AG10803 (cell line): ENCODE results near the gene SLC17A5.

Experiments used
- DNase-seq: peaks from one replicate; pipeline ENCODE4 v3.0.0; 2010; ENCODE audit warnings: low read depth
- H3K4me3 ChIP-seq: 2 replicates; pipeline ENCODE4 v1.5.1; 2011; ENCODE audit warnings: mild to moderate bottlenecking, low read length, control low read depth
- TF ChIP-seq, protein P1 (sequence below): conservative IDR thresholded peaks from 2 replicates; pipeline ENCODE4 v1.5.1; 2011; ENCODE audit warnings: mild to moderate bottlenecking, low read length, control low read depth, inconsistent platforms

SLC17A5 gene

DNA sequence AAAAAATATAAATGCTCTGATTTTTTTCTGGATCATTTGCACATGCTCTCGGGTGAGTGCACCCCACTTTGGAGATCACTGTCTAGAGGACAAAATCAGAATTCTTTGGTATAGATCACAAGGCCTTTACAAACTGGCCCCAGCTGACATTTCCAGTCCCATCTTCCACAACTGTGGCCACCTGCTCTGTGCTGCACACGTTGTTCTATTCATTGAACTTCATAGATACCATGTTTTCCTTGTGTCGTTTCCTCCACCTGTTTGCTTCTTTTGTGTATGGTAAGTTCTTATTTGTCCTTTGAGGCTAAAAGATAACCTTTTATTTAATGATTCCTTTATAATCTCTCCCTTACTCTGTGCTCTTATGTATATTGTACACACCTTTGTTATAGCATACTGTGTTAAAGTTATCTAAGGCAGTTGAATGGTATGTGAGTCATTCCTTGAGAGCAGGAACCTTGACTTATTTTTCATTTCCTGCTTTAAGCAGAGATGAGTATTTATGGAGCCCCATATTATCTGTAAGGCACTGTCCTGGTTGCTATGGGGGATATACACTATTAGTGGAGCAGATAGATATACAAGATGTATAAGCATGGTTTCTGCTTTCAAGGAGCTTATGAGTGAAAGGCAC, 12.0 kb upstream of the SLC17A5 start:
- no peak for DNase-seq
- TF ChIP-seq, protein P1, sequence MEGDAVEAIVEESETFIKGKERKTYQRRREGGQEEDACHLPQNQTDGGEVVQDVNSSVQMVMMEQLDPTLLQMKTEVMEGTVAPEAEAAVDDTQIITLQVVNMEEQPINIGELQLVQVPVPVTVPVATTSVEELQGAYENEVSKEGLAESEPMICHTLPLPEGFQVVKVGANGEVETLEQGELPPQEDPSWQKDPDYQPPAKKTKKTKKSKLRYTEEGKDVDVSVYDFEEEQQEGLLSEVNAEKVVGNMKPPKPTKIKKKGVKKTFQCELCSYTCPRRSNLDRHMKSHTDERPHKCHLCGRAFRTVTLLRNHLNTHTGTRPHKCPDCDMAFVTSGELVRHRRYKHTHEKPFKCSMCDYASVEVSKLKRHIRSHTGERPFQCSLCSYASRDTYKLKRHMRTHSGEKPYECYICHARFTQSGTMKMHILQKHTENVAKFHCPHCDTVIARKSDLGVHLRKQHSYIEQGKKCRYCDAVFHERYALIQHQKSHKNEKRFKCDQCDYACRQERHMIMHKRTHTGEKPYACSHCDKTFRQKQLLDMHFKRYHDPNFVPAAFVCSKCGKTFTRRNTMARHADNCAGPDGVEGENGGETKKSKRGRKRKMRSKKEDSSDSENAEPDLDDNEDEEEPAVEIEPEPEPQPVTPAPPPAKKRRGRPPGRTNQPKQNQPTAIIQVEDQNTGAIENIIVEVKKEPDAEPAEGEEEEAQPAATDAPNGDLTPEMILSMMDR, result no peak
- H3K4me3 ChIP-seq, result no peak overlapping the region

DNA sequence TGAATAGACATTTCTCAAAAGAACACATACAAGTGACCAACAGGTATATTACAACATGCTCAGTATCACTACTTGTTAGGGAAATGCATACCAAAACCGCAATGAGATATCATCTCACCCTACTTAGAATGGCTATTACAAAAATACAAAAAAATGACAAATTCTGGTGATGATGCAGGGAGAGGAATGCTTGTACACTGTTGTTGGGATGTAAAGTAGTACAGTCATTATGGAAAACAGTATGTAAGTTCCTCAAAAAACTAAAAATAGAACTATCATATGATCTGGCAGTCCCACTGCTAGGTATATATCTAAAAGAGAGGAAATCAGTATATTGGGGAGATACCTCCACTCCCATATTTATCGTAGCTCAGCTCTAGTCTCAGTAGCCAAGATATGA, 10.9 kb upstream of the SLC17A5 start:
- DNase-seq, result no peak

DNA sequence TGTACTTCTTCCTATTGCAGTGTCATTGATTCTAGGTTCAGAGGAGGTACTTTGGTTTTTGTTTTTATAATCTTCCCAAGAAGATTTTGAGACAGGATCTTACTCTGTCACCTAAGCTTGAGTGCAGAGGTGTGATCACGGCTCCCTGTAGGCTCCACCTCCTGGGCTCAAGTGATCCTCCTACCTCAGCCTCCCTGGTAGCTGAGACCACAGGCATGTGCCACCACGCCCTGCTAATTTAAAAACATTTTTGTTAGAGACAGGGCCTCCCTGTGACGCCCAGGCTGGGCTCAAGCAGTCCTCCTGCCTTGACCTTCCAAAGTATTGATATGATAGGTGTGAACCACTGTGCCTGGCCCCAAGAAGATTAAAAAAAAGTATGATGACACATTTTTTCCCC, 3.4 kb upstream of the SLC17A5 start:
- no peak for DNase-seq
- TF ChIP-seq, protein P1, result no peak
- H3K4me3 ChIP-seq, result no peak overlapping the region

More for the DNA sequence above, 10.9 kb upstream of the SLC17A5 start:
- TF ChIP-seq, protein P1, result no peak
- no peak overlapping the region for H3K4me3 ChIP-seq

DNA sequence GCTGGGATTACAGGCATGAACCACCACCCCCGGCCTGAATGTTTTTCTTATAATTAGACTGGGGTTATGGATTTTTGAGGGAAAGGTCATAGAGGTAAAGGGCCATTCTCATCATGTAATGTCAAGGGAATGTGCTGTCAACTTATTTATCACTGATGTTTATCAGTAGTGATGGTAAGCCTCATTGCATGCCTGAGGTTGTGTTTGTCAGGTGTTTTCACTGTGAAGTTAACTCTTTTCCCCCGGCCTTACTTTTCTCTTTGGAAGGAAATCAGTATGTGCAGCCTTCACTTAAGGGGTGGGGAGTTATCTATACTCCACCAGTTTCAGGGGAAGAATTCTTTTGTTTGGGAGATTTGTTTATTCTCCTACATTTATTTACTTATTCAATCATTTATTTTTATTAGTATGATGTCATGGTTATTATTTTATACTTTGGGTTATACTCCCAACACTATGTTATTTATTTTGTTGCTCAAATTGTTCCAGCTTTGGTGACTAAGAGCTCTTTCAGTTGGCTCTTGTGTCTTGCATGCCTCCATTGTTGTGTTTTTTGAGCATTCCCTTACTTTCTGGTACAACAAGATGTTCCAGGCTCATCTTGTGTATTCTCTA, 2.8 kb upstream of the SLC17A5 start:
- TF ChIP-seq, protein P1, result no peak
- no peak overlapping the region for H3K4me3 ChIP-seq
- no peak for DNase-seq

DNA sequence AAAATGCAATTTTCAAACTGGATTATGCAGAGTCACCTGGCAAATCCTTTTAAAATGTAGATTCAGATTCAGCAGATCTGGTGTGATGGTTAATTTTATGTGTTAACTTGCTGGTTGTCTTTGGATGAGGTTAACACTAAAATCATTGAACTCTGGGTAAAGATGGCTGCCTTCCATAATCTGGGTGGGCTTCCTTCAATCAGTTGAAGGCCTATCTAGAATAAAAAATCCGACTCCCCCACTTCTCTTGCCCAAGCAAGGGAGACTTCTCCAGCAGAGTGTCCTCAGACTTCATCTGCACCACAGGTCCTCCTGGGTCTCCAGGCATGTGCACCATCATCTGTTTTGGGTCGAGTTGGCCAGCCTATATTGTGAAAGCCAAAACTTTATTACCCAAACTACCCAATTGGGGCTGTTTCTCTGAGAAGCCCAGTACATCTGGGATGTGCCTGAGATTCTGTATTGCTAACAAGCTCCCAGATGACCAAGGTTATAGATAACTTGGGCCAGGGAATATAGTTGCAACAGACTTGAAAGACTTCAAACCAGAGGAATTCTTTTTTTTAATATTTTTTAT, 1.6 kb upstream of the SLC17A5 start:
- H3K4me3 ChIP-seq, result peak overlapping the region; percentile 91
- TF ChIP-seq, protein P1, result no peak
- DNase-seq, result peak; percentile 36

DNA sequence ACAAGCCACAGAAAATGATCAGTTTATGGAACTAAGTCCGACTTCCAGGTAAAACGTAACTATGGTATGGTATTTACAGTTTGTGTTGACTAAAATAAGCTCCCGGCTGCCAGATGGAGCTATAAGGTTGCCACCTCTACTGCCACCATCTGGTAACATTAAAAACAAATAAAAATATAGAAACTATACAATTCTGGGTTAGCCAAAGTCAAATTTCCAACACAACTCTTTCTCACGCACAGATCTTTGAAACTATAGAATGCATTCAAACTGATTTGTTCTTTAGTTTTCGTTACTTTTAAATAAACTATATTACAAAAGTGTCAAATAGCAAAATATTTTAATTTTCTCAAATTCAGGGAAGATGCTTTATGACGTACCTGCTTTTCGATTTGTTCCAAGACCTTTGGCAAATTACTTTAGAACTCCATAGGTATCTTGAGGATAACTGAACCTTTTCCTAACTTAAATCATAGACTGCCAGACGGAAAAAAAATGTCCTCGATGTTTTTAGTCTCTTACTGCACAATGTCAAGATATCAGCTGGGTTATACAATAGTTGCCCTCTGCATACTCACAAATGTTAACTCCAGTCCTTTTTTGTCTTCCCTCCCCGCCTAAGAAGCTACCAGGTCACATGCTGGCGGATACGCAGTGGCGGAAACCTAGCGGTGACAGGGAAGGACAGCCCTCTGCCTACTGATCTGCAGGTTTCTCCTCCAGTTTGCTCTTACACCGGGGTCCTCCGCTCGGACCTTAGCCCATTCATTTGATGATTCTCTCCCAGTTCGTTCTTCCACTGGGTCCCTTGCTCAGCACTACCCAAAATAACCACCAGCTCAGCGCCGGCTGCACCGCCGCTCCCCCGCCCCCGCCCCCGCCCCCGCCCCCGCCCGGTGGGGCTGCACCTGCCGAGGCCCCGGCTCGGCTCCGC, 888 bp downstream of the SLC17A5 start:
- peak; percentile 43 for DNase-seq
- TF ChIP-seq, protein P1, result peak; percentile 61
- H3K4me3 ChIP-seq, result peak overlapping the region; percentile 91
